Measurements from ENCODE around the gene PRLHR.

GRCh38 chr10:118569241-118569881 is 26.1 kb downstream of the PRLHR start:
- TF ChIP-seq EZH2 (IDR thresholded peaks at IDR 0.05; ENCODE audit: low read length, missing control alignments), result no peak
- TF ChIP-seq CTCF (conservative IDR thresholded peaks at IDR 0.05 in 1 of 2, IDR thresholded peaks at IDR 0.05 in 1 of 2; ENCODE audit: low read depth in 1 of 2, low read length in 2 of 2), result no peak

All from fibroblast of lung (primary cell).